A673 (cell line): Measurements from ENCODE around the gene INPP5A.

Source experiments
- EZH2 ChIP-seq: fragments of 200-600 bp; sonication (generic); IDR thresholded peaks from 2 replicates; pipeline ENCODE4 v1.6.1; 2017; ENCODE audit warnings: borderline replicate concordance, low read depth, mild to moderate bottlenecking, mixed read lengths, antibody characterized with exemption, low read length; ENCODE audit not compliant: poor library complexity, severe bottlenecking
- TF ChIP-seq, protein P1 (sequence below): fragments of 300-800, 200-600 bp; sonication (generic); conservative IDR thresholded peaks from 2 replicates; pipeline ENCODE4 v1.5.1; 2017; ENCODE audit warnings: low read depth, mild to moderate bottlenecking, antibody characterized with exemption, low read length, moderate library complexity, mixed read lengths

GRCh38 chr10:132702601-132703418 lies 165.2 kb downstream of the INPP5A start:
- TF ChIP-seq, protein P1, sequence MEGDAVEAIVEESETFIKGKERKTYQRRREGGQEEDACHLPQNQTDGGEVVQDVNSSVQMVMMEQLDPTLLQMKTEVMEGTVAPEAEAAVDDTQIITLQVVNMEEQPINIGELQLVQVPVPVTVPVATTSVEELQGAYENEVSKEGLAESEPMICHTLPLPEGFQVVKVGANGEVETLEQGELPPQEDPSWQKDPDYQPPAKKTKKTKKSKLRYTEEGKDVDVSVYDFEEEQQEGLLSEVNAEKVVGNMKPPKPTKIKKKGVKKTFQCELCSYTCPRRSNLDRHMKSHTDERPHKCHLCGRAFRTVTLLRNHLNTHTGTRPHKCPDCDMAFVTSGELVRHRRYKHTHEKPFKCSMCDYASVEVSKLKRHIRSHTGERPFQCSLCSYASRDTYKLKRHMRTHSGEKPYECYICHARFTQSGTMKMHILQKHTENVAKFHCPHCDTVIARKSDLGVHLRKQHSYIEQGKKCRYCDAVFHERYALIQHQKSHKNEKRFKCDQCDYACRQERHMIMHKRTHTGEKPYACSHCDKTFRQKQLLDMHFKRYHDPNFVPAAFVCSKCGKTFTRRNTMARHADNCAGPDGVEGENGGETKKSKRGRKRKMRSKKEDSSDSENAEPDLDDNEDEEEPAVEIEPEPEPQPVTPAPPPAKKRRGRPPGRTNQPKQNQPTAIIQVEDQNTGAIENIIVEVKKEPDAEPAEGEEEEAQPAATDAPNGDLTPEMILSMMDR: no peak
- TF ChIP-seq EZH2: no peak
